Measurements from ENCODE around the gene MKLN1.

DNA sequence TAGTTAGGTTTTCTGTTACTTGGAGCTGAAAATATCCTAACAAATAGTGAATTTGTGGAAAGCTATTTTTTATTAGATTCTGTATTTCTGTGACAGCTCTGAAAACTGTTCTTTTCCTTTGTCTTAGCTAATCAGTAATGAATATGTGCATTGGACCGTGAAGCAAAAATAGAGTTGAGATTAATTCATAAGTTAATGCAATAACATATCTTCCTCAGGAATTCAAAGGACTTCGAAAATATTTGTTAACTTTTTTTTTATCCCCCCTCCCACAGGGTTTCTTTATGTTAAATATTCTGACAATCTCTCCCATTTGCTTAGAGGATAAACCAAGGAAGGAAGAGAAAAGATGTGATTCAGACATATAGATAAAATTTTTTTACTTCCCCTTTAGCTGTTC lies 127.3 kb downstream of the MKLN1 start:
- TF ChIP-seq, protein P1, sequence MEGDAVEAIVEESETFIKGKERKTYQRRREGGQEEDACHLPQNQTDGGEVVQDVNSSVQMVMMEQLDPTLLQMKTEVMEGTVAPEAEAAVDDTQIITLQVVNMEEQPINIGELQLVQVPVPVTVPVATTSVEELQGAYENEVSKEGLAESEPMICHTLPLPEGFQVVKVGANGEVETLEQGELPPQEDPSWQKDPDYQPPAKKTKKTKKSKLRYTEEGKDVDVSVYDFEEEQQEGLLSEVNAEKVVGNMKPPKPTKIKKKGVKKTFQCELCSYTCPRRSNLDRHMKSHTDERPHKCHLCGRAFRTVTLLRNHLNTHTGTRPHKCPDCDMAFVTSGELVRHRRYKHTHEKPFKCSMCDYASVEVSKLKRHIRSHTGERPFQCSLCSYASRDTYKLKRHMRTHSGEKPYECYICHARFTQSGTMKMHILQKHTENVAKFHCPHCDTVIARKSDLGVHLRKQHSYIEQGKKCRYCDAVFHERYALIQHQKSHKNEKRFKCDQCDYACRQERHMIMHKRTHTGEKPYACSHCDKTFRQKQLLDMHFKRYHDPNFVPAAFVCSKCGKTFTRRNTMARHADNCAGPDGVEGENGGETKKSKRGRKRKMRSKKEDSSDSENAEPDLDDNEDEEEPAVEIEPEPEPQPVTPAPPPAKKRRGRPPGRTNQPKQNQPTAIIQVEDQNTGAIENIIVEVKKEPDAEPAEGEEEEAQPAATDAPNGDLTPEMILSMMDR (IDR thresholded peaks at IDR 0.05), result no peak
- TF ChIP-seq POLR2A (IDR thresholded peaks at IDR 0.05; ENCODE audit: low read depth) (no peak), POLR2AphosphoS5 (IDR thresholded peaks at IDR 0.05) (no peak), EP300 (IDR thresholded peaks at IDR 0.05) (no peak)

Data from esophagus muscularis mucosa (tissue), 4 donors.